Neural progenitor cell (in vitro differentiated cells): Measurements from ENCODE around the gene SH3GL3. TPM values are rescaled to one million over a fixed set of nuclear protein-coding genes. Genes with fewer than 3 reads are reported as not detected.

ENCODE experiments used
- DNase-seq: peaks from one replicate; pipeline ENCODE4 v3.0.0-alpha.2; 2016; ENCODE audit warnings: low spot score
- H2AFZ ChIP-seq: fragments of 200-600 bp; sonication (generic); replicated peaks from 2 replicates; pipeline ENCODE4 v1.6.1; 2016; ENCODE audit warnings: antibody characterized with exemption
- H3F3A ChIP-seq: fragments of 200-600 bp; sonication (generic); 2 replicates; pipeline ENCODE4 v1.6.1; 2016; ENCODE audit warnings: antibody characterized with exemption, low read depth
- H3K27ac ChIP-seq: fragments of 200-600 bp; sonication (generic); 2 replicates; pipeline ENCODE4 v1.5.1; 2016; ENCODE audit warnings: mild to moderate bottlenecking
- H3K27me3 ChIP-seq: fragments of 200-600 bp; sonication (generic); 2 replicates; pipeline ENCODE4 v1.6.1; 2016; ENCODE audit warnings: mild to moderate bottlenecking, moderate library complexity
- H3K36me3 ChIP-seq: fragments of 200-600 bp; sonication (generic); 2 replicates; pipeline ENCODE4 v1.5.1; 2016
- H3K4me1 ChIP-seq: fragments of 200-600 bp; sonication (generic); 2 replicates; pipeline ENCODE4 v1.6.1; 2016; ENCODE audit warnings: mixed run types
- H3K4me2 ChIP-seq: fragments of 200-600 bp; sonication (generic); 2 replicates; pipeline ENCODE4 v1.6.1; 2016
- H3K4me3 ChIP-seq: fragments of 200-600 bp; sonication (generic); 2 replicates; pipeline ENCODE4 v1.5.1; 2016
- H3K79me2 ChIP-seq: fragments of 200-600 bp; sonication (generic); 2 replicates; pipeline ENCODE4 v1.6.1; 2016; ENCODE audit warnings: low read depth
- H3K9ac ChIP-seq: fragments of 200-600 bp; sonication (generic); 2 replicates; pipeline ENCODE4 v1.6.1; 2016
- H3K9me3 ChIP-seq: fragments of 200-600 bp; sonication (generic); 2 replicates; pipeline ENCODE4 v1.5.1; 2016; ENCODE audit warnings: low read depth
- H4K20me1 ChIP-seq: fragments of 200-600 bp; sonication (generic); 2 replicates; pipeline ENCODE4 v1.6.1; 2016; ENCODE audit warnings: low read depth
- H3K27ac Mint-ChIP-seq: 3 replicates; pipeline ENCODE4 v1.8.0; 2021; ENCODE audit warnings: mixed read lengths
- H3K27me3 Mint-ChIP-seq: 2 replicates; pipeline ENCODE4 v1.8.0; 2022; ENCODE audit warnings: low read depth, mild to moderate bottlenecking, inconsistent platforms, moderate library complexity, mixed read lengths; ENCODE audit not compliant: insufficient read depth
- H3K36me3 Mint-ChIP-seq: 3 replicates; pipeline ENCODE4 v1.8.0; 2021; ENCODE audit warnings: mixed read lengths
- H3K4me1 Mint-ChIP-seq: 3 replicates; pipeline ENCODE4 v1.8.0; 2021; ENCODE audit warnings: mixed read lengths
- H3K4me3 Mint-ChIP-seq: 3 replicates; pipeline ENCODE4 v1.8.0; 2021; ENCODE audit warnings: mild to moderate bottlenecking, moderate library complexity, mixed read lengths
- H3K9me3 Mint-ChIP-seq: 3 replicates; pipeline ENCODE4 v1.8.0; 2020; ENCODE audit warnings: mixed read lengths
- CTCF ChIP-seq: fragments of 200-600 bp; sonication (generic); IDR thresholded peaks from 2 replicates; pipeline ENCODE4 v1.5.1; 2017; ENCODE audit warnings: antibody characterized with exemption, mild to moderate bottlenecking
- EZH2 ChIP-seq: fragments of 200-600 bp; sonication (generic); IDR thresholded peaks from 2 replicates; pipeline ENCODE4 v1.6.1; 2017; ENCODE audit warnings: antibody characterized with exemption, mild to moderate bottlenecking, moderate library complexity
- EZH2phosphoT487 ChIP-seq: fragments of 200-600 bp; sonication (generic); IDR thresholded peaks from 2 replicates; pipeline ENCODE4 v1.6.1; 2017; ENCODE audit warnings: antibody characterized with exemption
- total RNA-seq: library from RNA; depleted of rRNA; stranded (reverse); fragments of >200 nt; gene quantifications from 2 replicates; pipeline ENCODE4 v1.2.3, GENCODE V29; 2015; ENCODE audit warnings: low replicate concordance

Gene SH3GL3
- total RNA-seq, 1 donor from 2014 or later, result 8.2 TPM

- no peak overlapping the region for H3K4me3 Mint-ChIP-seq
- H3K36me3 Mint-ChIP-seq, result peaks cover 4% of the 10 kb centered on the region
- H3K79me2 ChIP-seq, result no peaks in the 10 kb centered on the region
- H4K20me1 ChIP-seq, result no peaks in the 10 kb centered on the region
- H3K9me3 ChIP-seq, result peaks cover 5% of the 10 kb centered on the region
- no peak overlapping the region for H3K27ac Mint-ChIP-seq
- no peak for DNase-seq
- H3K36me3 ChIP-seq, result no peaks in the 10 kb centered on the region
- no peak overlapping the region for H3K4me3 ChIP-seq
- H3K27ac ChIP-seq, result no peak overlapping the region
- no peak for TF ChIP-seq CTCF
- TF ChIP-seq EZH2phosphoT487, result no peak
- no peak for TF ChIP-seq EZH2
- H3K27me3 ChIP-seq, result no peaks in the 10 kb centered on the region
- no peak overlapping the region for H2AFZ ChIP-seq
- peaks cover 19% of the 10 kb centered on the region for H3K9me3 Mint-ChIP-seq
- no peaks in the 10 kb centered on the region for H3F3A ChIP-seq
- H3K4me1 Mint-ChIP-seq, result no peaks in the 10 kb centered on the region
- peaks cover 2% of the 10 kb centered on the region for H3K27me3 Mint-ChIP-seq
- no peaks in the 10 kb centered on the region for H3K4me1 ChIP-seq
- no peak overlapping the region for H3K9ac ChIP-seq
- no peak overlapping the region for H3K4me2 ChIP-seq
Measured at GRCh38 chr15:83604549-83604948, 157.4 kb downstream of the SH3GL3 start.

- H3K4me2 ChIP-seq, result no peak overlapping the region
- no peaks in the 10 kb centered on the region for H3K79me2 ChIP-seq
- H3K36me3 Mint-ChIP-seq, result no peaks in the 10 kb centered on the region
- H3K4me3 ChIP-seq, result no peak overlapping the region
- no peaks in the 10 kb centered on the region for H3K27me3 ChIP-seq
- H3K9ac ChIP-seq, result no peak overlapping the region
- no peak for DNase-seq
- no peak overlapping the region for H2AFZ ChIP-seq
- H4K20me1 ChIP-seq, result no peaks in the 10 kb centered on the region
- H3K9me3 ChIP-seq, result peaks cover 2% of the 10 kb centered on the region
- TF ChIP-seq EZH2phosphoT487 (no peak), EZH2 (no peak)
- H3K4me3 Mint-ChIP-seq, result no peak overlapping the region
- peaks cover 12% of the 10 kb centered on the region for H3K9me3 Mint-ChIP-seq
- no peak overlapping the region for H3K27ac Mint-ChIP-seq
- no peaks in the 10 kb centered on the region for H3K36me3 ChIP-seq
- no peak overlapping the region for H3K27ac ChIP-seq
- no peaks in the 10 kb centered on the region for H3K4me1 Mint-ChIP-seq
- peaks cover 2% of the 10 kb centered on the region for H3K27me3 Mint-ChIP-seq
- H3F3A ChIP-seq, result no peaks in the 10 kb centered on the region
- no peaks in the 10 kb centered on the region for H3K4me1 ChIP-seq
Measured at GRCh38 chr15:83605111-83605945, 158.2 kb downstream of the SH3GL3 start.

GRCh38 chr15:83610132-83610531, 163.0 kb downstream of the SH3GL3 start:
- Mint-ChIP-seq H3K27ac (no peak overlapping the region), H3K27me3 (peaks cover 2% of the 10 kb centered on the region), H3K9me3 (no peaks in the 10 kb centered on the region), H3K36me3 (no peaks in the 10 kb centered on the region), H3K4me3 (no peak overlapping the region), H3K4me1 (no peaks in the 10 kb centered on the region)
- no peaks in the 10 kb centered on the region for H4K20me1 ChIP-seq
- no peaks in the 10 kb centered on the region for H3K36me3 ChIP-seq
- no peak overlapping the region for H3K4me3 ChIP-seq
- TF ChIP-seq EZH2 (no peak), CTCF (no peak), EZH2phosphoT487 (no peak)
- H3K27ac ChIP-seq, result no peak overlapping the region
- no peak overlapping the region for H3K9ac ChIP-seq
- no peaks in the 10 kb centered on the region for H3K9me3 ChIP-seq
- no peaks in the 10 kb centered on the region for H3K27me3 ChIP-seq
- H2AFZ ChIP-seq, result no peak overlapping the region
- H3K79me2 ChIP-seq, result no peaks in the 10 kb centered on the region
- H3F3A ChIP-seq, result no peaks in the 10 kb centered on the region
- no peak for DNase-seq
- H3K4me1 ChIP-seq, result no peaks in the 10 kb centered on the region
- no peak overlapping the region for H3K4me2 ChIP-seq
